A673 (cell line): ENCODE data around the gene RANBP10. TPM values are rescaled to one million over a fixed set of nuclear protein-coding genes. Genes with fewer than 3 reads are reported as not detected.

Experiments used
- BruUV-seq: library from RNA; stranded (reverse); fragments of 400-500 nt; replicated peaks from 2 replicates; lab custom pipeline; 2021; lab: Mats Ljungman, UMichigan
- CTCF ChIA-PET: fragments of 300-600 bp; sonication (Branson Sonifier 250); formaldehyde crosslinking; loops from one replicate; lab custom pipeline; 2022; ENCODE audit warnings: antibody characterized with exemption; lab: Charles Lee
- POLR2A ChIA-PET: fragments of 300-600 bp; sonication (Branson Sonifier 250); formaldehyde crosslinking; loops from one replicate; lab custom pipeline; 2022; ENCODE audit warnings: antibody characterized with exemption; ENCODE audit not compliant: low non-redundant PET; lab: Charles Lee
- DNase-seq: peaks from one replicate; pipeline ENCODE4 v3.0.0-alpha.2; 2015; ENCODE audit warnings: low spot score
- H3K27ac ChIP-seq: fragments of 200-600 bp; sonication (generic); 2 replicates; pipeline ENCODE4 v1.5.1; 2016; ENCODE audit warnings: mixed run types, low read depth, mild to moderate bottlenecking, mixed read lengths, antibody characterized with exemption, low read length; ENCODE audit not compliant: poor library complexity, severe bottlenecking
- H3K27me3 ChIP-seq: fragments of 200-600 bp; sonication (generic); replicated peaks from 2 replicates; pipeline ENCODE4 v1.6.1; 2017; ENCODE audit warnings: mixed run types, low read depth, mild to moderate bottlenecking, mixed read lengths, antibody characterized with exemption, low read length; ENCODE audit not compliant: insufficient read depth, poor library complexity
- H3K36me3 ChIP-seq: fragments of 200-600 bp; sonication (generic); 2 replicates; pipeline ENCODE4 v1.6.1; 2016; ENCODE audit warnings: mixed run types, mild to moderate bottlenecking, mixed read lengths, antibody characterized with exemption, low read length; ENCODE audit not compliant: insufficient read depth, poor library complexity, severe bottlenecking
- H3K4me1 ChIP-seq: fragments of 200-600 bp; sonication (generic); 2 replicates; pipeline ENCODE4 v1.6.1; 2017; ENCODE audit warnings: mixed run types, mild to moderate bottlenecking, mixed read lengths, antibody characterized with exemption, low read length; ENCODE audit not compliant: insufficient read depth, poor library complexity, severe bottlenecking
- H3K4me3 ChIP-seq: fragments of 200-600 bp; sonication (generic); 2 replicates; pipeline ENCODE4 v1.5.1; 2016; ENCODE audit warnings: low read depth, mixed run types, mild to moderate bottlenecking, mixed read lengths, low read length; ENCODE audit not compliant: poor library complexity, severe bottlenecking
- H3K9me3 ChIP-seq: fragments of 200-600 bp; sonication (generic); 2 replicates; pipeline ENCODE4 v1.6.1; 2016; ENCODE audit warnings: mixed run types, low read depth, mild to moderate bottlenecking, mixed read lengths, antibody characterized with exemption, low read length; ENCODE audit not compliant: poor library complexity, severe bottlenecking
- CTCF ChIP-seq: fragments of 300-800, 200-600 bp; sonication (generic); conservative IDR thresholded peaks from 2 replicates; pipeline ENCODE4 v1.5.1; 2017; ENCODE audit warnings: low read depth, mild to moderate bottlenecking, antibody characterized with exemption, low read length, moderate library complexity, mixed read lengths
- EZH2 ChIP-seq: fragments of 200-600 bp; sonication (generic); IDR thresholded peaks from 2 replicates; pipeline ENCODE4 v1.6.1; 2017; ENCODE audit warnings: borderline replicate concordance, low read depth, mild to moderate bottlenecking, mixed read lengths, antibody characterized with exemption, low read length; ENCODE audit not compliant: poor library complexity, severe bottlenecking
- intact Hi-C: fragments of 100-400 bp; cut with micrococcal nuclease; formaldehyde crosslinking; loops from one replicate; pipeline ENCODE4 v1.10.0; 2022; ENCODE audit not compliant: unreplicated experiment
- total RNA-seq: library from RNA; stranded (reverse); gene quantifications from 2 replicates; pipeline ENCODE4 v1.2.3, GENCODE V29; 2021

Gene RANBP10
- total RNA-seq, 1 experiment from 2014 or later: 28.0 TPM

GRCh38 chr16:67746846-67747245, 59.5 kb downstream of the RANBP10 start:
- Histone ChIP-seq H3K27ac (no peak overlapping the region), H3K36me3 (peaks cover 3% of the 10 kb centered on the region), H3K27me3 (no peaks in the 10 kb centered on the region), H3K9me3 (no peaks in the 10 kb centered on the region), H3K4me3 (no peak overlapping the region), H3K4me1 (no peaks in the 10 kb centered on the region)
- TF ChIP-seq CTCF (no peak), EZH2 (no peak)
- CTCF ChIA-PET: no interaction called here
- no TSS peak for BruUV-seq
- POLR2A ChIA-PET: no interaction called here
- intact Hi-C loops: no loop called here
- no peak for DNase-seq

- no peaks in the 10 kb centered on the region for H3K9me3 ChIP-seq
- TF ChIP-seq EZH2: no peak
- TF ChIP-seq CTCF: no peak
- no peak overlapping the region for H3K4me3 ChIP-seq
- ChIA-PET POLR2A (interaction anchor here (0.6 kb wide), 1 partner anchor 342 kb away, joined by 3 read pairs; no protein-coding TSS in a partner anchor), CTCF (no interaction called here)
- H3K36me3 ChIP-seq: peaks cover 3% of the 10 kb centered on the region
- no peaks in the 10 kb centered on the region for H3K4me1 ChIP-seq
- H3K27me3 ChIP-seq: no peaks in the 10 kb centered on the region
- no peak overlapping the region for H3K27ac ChIP-seq
- no TSS peak for BruUV-seq
- intact Hi-C loops: no loop called here
- DNase-seq: no peak
These were observed 65.2 kb downstream of the RANBP10 start for GRCh38 chr16:67741118-67741517.

- Histone ChIP-seq H3K27ac (no peak overlapping the region), H3K4me3 (no peak overlapping the region), H3K27me3 (no peaks in the 10 kb centered on the region), H3K36me3 (peaks cover 3% of the 10 kb centered on the region), H3K9me3 (no peaks in the 10 kb centered on the region), H3K4me1 (no peaks in the 10 kb centered on the region)
- ChIA-PET CTCF (no interaction called here), POLR2A (interaction anchor here (0.6 kb wide), 1 partner anchor 342 kb away, joined by 3 read pairs; no protein-coding TSS in a partner anchor)
- no peak for DNase-seq
- no TSS peak for BruUV-seq
- intact Hi-C loops: no loop called here
- no peak for TF ChIP-seq EZH2
- no peak for TF ChIP-seq CTCF
These were observed 66.0 kb downstream of the RANBP10 start for GRCh38 chr16:67740391-67740790.
